Measurements from ENCODE around the gene GAB2. TPM values are rescaled to one million over a fixed set of nuclear protein-coding genes. Genes with fewer than 3 reads are reported as not detected.

The GAB2 gene
- total and polyA plus RNA-seq, 2 donors (not counting 1 experiment from before 2014, with no cell fraction given): 5.8 to 85.9 TPM

- Histone ChIP-seq H3K4me2 (replicated peaks; ENCODE audit: low read depth, low read length, poor library complexity, severe bottlenecking) (peak overlapping the region; percentile 15), H3K9ac (ENCODE audit: low read length) (no peak overlapping the region), H3K79me2 (ENCODE audit: control insufficient read depth, insufficient read depth, low read length) (no peaks in the 10 kb centered on the region), H3K27ac (ENCODE audit: low read length in 2 of 2) (no peak overlapping the region), H3K9me3 (ENCODE audit: control extremely low read depth in 1 of 3, control insufficient read depth in 2 of 3, insufficient read depth in 1 of 3, low read length in 2 of 3) (no peaks in the 10 kb centered on the region), H3K4me1 (ENCODE audit: control insufficient read depth in 2 of 2, insufficient read depth in 2 of 2, low read length in 2 of 2) (peaks cover 32 to 35% of the 10 kb centered on the region in 2 donors), H4K20me1 (ENCODE audit: control insufficient read depth, insufficient read depth, low read length, poor library complexity, severe bottlenecking) (no peaks in the 10 kb centered on the region), H2AFZ (ENCODE audit: insufficient read depth, low read depth, low read length, poor library complexity, severe bottlenecking) (no peak overlapping the region), H3K4me3 (ENCODE audit: control extremely low read depth in 1 of 5, extremely low read depth in 1 of 5, insufficient read depth in 1 of 5, low read depth in 2 of 5, low read length in 4 of 5) (no peak overlapping the region), H3K36me3 (replicated peaks in 1 of 2; ENCODE audit: control extremely low read depth in 1 of 2, control insufficient read depth in 1 of 2, extremely low read depth in 1 of 2, insufficient read depth in 2 of 2, low read length in 1 of 2) (peaks cover 0 to 7% of the 10 kb centered on the region in 2 experiments), H3K27me3 (replicated peaks in 1 of 4; ENCODE audit: control extremely low read depth in 1 of 4, control insufficient read depth in 3 of 4, insufficient read depth in 4 of 4, low read length in 3 of 4) (no peaks in the 10 kb centered on the region)
- intact Hi-C loops (cut with micrococcal nuclease): loop anchor here (2.0 to 5.0 kb wide), 2 partner anchors 42 to 188 kb away; partner anchors contain the start of genes GAB2, KCTD21 and USP35
- ChIA-PET POLR2A (no interaction called here), CTCF (interaction anchor here (0.6 to 5.8 kb wide), 9 partner anchors 9 to 336 kb away, joined by 4 to 180 read pairs (median 8); no protein-coding TSS in a partner anchor)
- no peak for DNase-seq
- Mint-ChIP-seq H3K9me3 (ENCODE audit: insufficient read depth) (no peaks in the 10 kb centered on the region), H3K27ac (no peak overlapping the region), H3K4me1 (peaks cover 47% of the 10 kb centered on the region), H3K4me3 (no peak overlapping the region), H3K27me3 (no peaks in the 10 kb centered on the region)
- no peak for TF ChIP-seq EZH2 (IDR thresholded peaks at IDR 0.05; ENCODE audit: borderline replicate concordance, insufficient read depth, low read depth, low read length, poor library complexity, severe bottlenecking)
- TF ChIP-seq CTCF (IDR thresholded peaks at IDR 0.05): no peak
- ATAC-seq (ENCODE audit: low read depth): no peak
- 100% methylated on average over 2 of the region's 2 CpGs for WGBS (ENCODE audit: insufficient coverage)
These were observed 188.5 kb downstream of the GAB2 start for GRCh38 chr11:78229106-78229505.

- peaks cover 38 to 42% of the 10 kb centered on the region in 2 donors for H3K4me1 ChIP-seq (ENCODE audit: control insufficient read depth in 2 of 2, insufficient read depth in 2 of 2, low read length in 2 of 2)
- peak overlapping the region; percentile 15 for H3K4me2 ChIP-seq (replicated peaks; ENCODE audit: low read depth, low read length, poor library complexity, severe bottlenecking)
- Mint-ChIP-seq H3K9me3 (ENCODE audit: insufficient read depth) (no peaks in the 10 kb centered on the region), H3K4me3 (no peak overlapping the region), H3K27me3 (no peaks in the 10 kb centered on the region), H3K4me1 (peaks cover 52% of the 10 kb centered on the region), H3K27ac (no peak overlapping the region)
- CTCF ChIA-PET: interaction anchor here (0.6 to 5.8 kb wide), 25 partner anchors 9 to 363 kb away, joined by 3 to 180 read pairs (median 6); partner anchors contain the start of gene NARS2
- no peak overlapping the region for H3K9ac ChIP-seq (ENCODE audit: low read length)
- H4K20me1 ChIP-seq (ENCODE audit: control insufficient read depth, insufficient read depth, low read length, poor library complexity, severe bottlenecking): no peaks in the 10 kb centered on the region
- H3K79me2 ChIP-seq (ENCODE audit: control insufficient read depth, insufficient read depth, low read length): no peaks in the 10 kb centered on the region
- WGBS (ENCODE audit: insufficient coverage): no CpG with 5 or more reads among the region's 3 CpGs
- peak overlapping the region in 1 of 2 donors; percentile 2 for H3K27ac ChIP-seq (ENCODE audit: low read length in 2 of 2)
- POLR2A ChIA-PET: interaction anchor here (1.2 kb wide), 1 partner anchor 335 kb away, joined by 10 read pairs; no protein-coding TSS in a partner anchor
- H3K36me3 ChIP-seq (replicated peaks in 1 of 2; ENCODE audit: control extremely low read depth in 1 of 2, control insufficient read depth in 1 of 2, extremely low read depth in 1 of 2, insufficient read depth in 2 of 2, low read length in 1 of 2): peaks cover 0 to 7% of the 10 kb centered on the region in 2 experiments
- TF ChIP-seq EZH2 (IDR thresholded peaks at IDR 0.05; ENCODE audit: borderline replicate concordance, insufficient read depth, low read depth, low read length, poor library complexity, severe bottlenecking) (no peak), CTCF (IDR thresholded peaks at IDR 0.05) (peak; percentile 78)
- DNase-seq (peak; percentile 73), ATAC-seq (ENCODE audit: low read depth) (peak; percentile 79)
- no peaks in the 10 kb centered on the region for H3K27me3 ChIP-seq (replicated peaks in 1 of 4; ENCODE audit: control extremely low read depth in 1 of 4, control insufficient read depth in 3 of 4, insufficient read depth in 4 of 4, low read length in 3 of 4)
- H2AFZ ChIP-seq (ENCODE audit: insufficient read depth, low read depth, low read length, poor library complexity, severe bottlenecking): no peak overlapping the region
- intact Hi-C loops (cut with micrococcal nuclease): loop anchor here (1.0 to 5.0 kb wide), 4 partner anchors 41 to 336 kb away; partner anchors contain the start of genes GAB2, KCTD21 and USP35
- H3K9me3 ChIP-seq (ENCODE audit: control extremely low read depth in 1 of 3, control insufficient read depth in 2 of 3, insufficient read depth in 1 of 3, low read length in 2 of 3): no peaks in the 10 kb centered on the region
- H3K4me3 ChIP-seq (ENCODE audit: control extremely low read depth in 1 of 5, extremely low read depth in 1 of 5, insufficient read depth in 1 of 5, low read depth in 2 of 5, low read length in 4 of 5): no peak overlapping the region
These were observed 189.2 kb downstream of the GAB2 start for GRCh38 chr11:78228467-78228866.
